NCI-H2107 treated with DMSO at 0.1 percent for 48 hours (cell line): ENCODE results near the gene NELFA.

Source experiments
- DNase-seq: peaks from one replicate; lab custom pipeline; 2025; ENCODE audit not compliant: unreplicated experiment; lab: John Stamatoyannopoulos, UW

The NELFA gene

GRCh38 chr4:2008921-2009650, at the start of gene NELFA:
Gene NELFA (minus strand): TSS chr4:2008974. CDS start chr4:2008959, 15 bp downstream.
- peak; percentile 85 for DNase-seq

DNA sequence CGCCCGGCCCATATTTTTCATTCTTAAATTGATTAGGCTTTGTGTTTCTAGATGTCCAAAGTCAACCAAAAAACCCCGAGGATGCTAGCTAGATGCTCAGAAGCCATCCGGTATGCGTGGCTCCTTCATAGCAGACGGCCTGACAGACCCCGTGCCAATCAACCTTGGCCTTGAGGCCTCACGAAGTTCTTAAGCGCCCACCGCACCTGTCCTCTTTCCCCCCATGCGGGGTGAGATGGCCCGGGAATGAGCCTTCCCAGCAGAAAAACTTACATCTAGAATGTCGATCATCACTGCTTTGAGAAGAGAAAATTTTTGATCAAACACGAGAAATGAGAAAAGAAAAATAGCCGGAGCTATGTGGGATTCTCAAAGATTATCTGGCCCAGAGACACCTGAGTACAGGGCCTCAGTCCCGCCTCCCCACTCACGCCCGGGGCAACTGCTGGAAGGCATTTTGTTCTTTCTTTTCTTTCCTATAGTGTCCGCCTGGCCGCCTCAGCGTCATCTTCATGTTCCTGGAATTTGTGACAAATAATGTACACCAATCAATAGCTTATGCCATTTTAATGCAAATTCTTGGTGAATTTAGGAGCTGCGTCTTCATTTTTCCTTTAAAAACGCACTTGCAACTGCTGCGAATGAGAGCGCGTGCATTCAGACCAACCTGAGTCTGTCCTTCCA, 48.8 kb upstream of the NELFA start:
- no peak for DNase-seq

DNA sequence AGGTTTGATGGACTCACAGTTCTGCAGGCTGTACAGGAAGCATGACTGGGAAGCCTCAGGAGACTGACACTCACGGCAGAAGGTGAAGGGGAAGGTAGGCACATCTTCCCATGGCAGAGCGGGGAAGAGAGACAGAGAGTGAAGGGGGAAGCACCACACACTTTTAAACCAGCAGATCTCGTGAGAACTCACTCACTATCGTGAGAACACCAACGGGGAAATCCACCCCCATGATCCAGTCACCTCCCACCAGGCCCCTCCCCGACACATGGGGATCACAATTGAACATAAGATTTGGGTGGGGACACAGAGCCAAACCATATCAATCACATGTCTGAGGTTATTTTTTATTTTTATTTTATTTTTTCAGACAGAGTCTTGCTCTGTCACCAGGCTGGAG, 45.4 kb upstream of the NELFA start:
- no peak for DNase-seq

GRCh38 chr4:2051086-2051485, 42.3 kb upstream of the NELFA start:
- DNase-seq = no peak

- DNase-seq = no peak
Observed at GRCh38 chr4:2049811-2050210, 41.0 kb upstream of the NELFA start.

- no peak for DNase-seq
Observed at GRCh38 chr4:2049381-2049780, 40.6 kb upstream of the NELFA start.

- DNase-seq = no peak
Observed at GRCh38 chr4:2048831-2049230, 40.1 kb upstream of the NELFA start.

DNA sequence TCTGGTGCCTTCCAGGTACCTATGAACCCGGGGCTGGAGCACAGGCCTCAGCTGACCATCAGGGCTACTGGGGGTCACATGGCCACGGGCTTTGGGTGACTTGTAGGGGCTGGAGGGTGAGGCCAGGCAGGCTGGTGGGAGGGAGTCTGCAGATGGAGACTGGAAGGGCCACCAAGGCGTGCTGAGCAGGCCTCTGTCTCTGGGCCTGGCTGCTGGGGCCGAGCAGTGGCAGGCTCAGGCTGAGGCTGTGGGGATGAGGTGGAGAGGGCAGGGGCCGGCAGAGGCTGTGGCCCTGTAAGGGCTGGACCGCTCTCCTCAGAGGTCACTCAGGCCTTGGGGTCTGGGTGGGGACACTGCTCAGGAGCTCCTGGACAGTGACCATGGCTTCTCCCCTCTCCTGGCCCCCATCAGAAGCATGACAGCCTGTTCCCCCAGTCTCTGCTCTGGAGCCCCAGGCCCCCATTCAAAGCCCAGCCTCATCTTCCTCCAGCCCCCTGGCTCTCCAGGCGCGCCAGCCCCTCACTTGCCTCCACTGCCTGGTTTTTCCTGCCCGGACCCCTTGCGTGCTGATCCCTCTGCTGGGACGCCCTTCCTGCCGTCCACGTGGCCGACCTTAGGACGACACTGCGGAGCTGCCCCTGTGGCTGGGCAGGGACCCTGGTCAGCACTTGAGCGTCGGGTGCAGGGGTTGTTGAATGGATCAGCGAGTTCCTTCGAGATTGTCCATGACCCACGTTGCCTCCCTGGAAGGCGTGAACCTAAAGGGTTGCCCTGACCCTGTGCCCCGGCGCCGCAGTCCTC, 39.2 kb upstream of the NELFA start:
- no peak for DNase-seq

DNA sequence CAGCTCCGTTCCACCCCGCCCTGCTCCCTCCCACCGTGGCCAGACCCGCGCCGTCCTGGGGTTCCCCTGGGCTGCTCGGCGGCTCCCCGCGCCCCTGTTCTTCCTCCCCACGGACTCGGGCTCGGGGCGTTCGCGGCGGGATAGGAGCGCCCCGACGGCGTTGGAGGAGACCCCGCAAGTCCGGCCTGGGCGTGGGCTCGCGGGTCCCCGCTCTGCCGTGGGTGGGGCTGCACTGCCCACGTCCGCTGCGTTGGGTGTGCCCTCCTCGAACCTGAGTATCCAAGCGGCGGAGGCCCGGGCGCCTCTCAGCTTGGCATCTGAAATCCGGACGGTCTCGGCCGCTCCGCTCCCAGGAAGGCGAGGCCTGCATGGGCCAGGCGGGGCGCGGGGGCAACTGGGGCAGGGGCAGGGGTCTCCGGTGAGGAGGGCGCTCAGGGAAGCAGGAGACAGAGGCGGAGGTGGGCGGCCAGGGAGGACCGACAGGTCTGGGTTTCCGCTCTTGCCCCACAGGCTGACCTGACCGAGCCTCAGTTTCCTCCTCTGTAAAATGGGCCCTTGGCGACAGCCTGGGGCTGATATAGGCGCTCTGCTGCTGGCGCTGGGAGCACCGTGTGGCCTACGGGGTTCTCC, 38.4 kb upstream of the NELFA start:
- no peak for DNase-seq

DNA sequence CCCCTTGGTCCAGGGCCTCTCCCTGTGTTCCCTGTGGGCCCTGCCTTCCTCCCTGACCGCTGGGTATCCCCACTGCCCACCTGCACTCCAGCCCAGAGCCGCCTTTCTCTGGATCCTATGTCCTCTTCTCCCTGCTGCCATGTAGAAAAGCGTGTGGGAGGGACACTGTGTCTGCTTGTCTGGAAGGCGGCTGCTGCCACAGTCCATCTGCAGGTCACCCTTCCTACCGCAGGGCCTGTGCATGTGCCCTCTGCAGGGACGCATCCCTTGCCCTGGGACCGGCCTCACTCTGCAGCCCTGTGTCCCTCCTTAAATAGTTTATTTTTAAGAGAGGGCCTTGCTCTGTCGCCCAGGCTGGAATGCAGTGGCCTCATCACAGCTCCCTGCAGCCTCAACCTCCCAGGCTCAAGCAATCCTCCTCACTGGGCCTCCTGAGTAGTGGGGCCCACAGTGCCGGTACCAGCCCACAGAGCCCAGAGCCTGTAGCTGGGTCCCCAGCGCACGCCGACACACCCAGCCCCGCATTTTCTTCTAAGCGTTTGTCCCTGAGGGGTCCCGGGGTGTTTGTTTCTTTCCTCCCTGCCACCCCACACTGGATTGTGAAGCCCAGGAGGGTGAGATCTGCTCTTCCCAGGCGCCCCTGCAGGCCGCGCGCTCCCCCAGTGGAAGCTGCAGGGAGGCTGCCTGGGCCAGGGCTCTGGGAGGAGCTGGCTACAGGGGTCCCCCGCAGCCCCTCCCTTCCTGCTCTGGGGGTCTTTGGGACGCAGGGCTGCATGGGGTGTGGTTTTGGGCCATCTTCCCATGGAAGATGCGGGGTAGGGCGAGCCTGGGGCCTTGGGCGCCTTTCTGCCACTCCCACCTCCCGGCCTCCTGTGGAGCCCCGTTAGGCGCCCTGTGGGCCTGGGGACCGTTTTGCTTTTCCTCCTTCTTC, 37.5 kb upstream of the NELFA start:
- no peak for DNase-seq

- DNase-seq = no peak
Observed at GRCh38 chr4:2045518-2045951, 36.8 kb upstream of the NELFA start.

DNA sequence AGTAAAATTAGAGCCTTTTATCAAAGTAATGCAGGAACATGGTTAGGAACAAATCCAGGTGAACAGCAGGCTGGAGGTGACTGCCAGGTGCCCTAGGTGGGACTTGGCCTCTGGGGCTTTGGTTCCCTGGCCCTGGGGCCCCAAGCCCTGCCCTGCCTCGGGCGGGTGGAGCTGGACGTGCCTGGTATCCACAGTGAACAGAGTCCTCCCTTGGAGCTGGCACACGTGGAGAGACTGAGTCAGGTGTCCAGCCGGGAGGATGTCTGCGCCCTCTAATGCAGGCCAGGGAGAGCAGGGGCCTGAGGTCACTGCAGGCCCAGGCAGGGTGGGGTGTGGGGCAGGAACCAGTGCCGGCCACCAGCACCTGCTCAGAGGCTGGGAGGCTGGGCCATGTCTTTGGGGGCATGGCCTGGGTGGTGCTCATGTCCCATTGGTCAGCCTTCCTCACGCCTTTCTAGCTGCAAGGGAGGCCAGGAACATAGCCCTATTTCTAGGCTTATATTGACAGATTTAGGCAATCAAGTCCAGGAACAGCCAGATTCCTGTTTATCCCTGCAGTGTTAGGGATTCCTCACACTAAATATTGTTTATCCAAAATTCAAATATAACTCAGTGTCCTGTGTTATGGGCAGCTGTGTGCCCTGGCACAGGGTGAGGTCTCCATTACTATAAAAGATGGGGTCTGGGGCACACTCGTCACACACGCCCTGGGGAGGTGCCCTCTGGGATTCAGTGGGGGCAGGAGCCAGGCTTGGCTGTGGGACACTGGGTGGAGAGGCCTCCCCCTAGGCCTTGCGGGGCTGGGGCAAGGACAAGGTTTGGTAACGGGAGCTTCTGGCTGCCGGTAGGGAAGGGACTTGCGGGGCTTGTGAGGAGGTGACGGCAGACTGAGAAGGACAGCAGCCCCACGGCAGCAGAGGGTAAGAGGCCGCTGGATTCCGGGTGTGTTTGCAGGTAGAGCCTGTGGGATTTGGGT, 36.1 kb upstream of the NELFA start:
- DNase-seq = no peak

DNA sequence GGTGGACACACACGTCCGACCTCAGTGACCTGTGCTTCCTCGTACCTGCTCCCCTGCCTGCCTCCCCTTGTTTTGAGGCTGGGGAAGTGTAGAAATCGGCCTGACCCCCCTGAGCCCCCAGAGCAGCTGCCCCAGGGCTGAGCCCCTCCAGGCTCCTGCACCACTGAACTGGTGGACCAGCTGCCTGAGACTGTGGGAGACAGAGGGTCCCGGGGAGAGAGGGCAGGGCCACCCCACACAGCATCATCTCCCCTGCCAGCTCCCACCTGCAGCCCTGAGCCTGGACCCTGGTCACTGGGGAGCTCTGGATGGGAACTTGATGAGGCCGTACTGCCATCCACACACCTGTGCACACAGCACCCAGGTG, 35.3 kb upstream of the NELFA start:
- DNase-seq = no peak

GRCh38 chr4:2043396-2044118, 34.8 kb upstream of the NELFA start:
- no peak for DNase-seq

GRCh38 chr4:2042947-2043395, 34.2 kb upstream of the NELFA start:
- no peak for DNase-seq

DNA sequence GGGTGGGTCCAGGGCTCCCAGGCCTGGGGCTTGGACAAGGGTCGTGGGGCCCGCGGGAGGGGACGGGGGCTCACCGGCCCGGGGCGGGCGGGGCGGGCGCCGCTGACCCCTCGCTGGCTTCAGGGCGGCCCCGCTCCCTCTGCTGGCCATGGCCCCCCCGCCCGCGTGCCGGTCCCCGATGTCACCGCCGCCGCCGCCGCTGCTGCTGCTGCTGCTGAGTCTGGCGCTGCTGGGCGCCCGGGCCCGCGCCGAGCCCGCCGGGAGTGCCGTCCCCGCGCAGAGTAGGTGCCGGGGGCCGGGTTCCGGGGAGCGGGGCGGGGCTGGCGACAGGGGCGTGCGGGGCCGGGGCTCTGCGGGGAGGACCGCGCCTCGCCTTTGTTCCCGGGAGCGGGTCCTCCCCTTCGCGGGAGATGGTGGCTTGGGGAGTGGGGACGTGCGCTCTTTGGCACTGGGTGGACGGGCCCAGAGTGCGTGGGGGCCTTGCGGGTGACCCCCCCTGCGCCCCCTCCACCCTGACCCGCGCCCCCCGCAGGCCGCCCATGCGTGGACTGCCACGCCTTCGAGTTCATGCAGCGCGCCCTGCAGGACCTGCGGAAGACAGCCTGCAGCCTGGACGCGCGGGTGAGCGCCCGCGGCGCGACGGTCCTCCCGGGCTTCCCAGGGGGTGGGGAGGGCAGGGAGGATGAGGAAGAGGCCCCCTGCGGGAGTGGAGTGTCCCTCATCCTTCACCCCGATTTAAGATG, 33.6 kb upstream of the NELFA start:
- no peak for DNase-seq

GRCh38 chr4:2041239-2042130, 32.7 kb upstream of the NELFA start:
- no peak for DNase-seq
